GM21526 (cell line): ENCODE data around the gene BIRC6.

ENCODE experiments used
- ATAC-seq: cut with Tn5 transposase; IDR thresholded peaks from one replicate; pipeline ENCODE4 v1.9.1; 2021; ENCODE audit warnings: moderate library complexity; ENCODE audit not compliant: unreplicated experiment, low FRiP score

The BIRC6 gene

GRCh38 chr2:32666704-32667103, 309.9 kb downstream of the BIRC6 start:
- ATAC-seq = no peak

GRCh38 chr2:32668254-32668653, 311.4 kb downstream of the BIRC6 start:
- ATAC-seq = no peak
